Natural killer cell treated with Interleukin-12 subunit alpha and Interleukin-12 subunit beta and Interleukin-15 and Interleukin-18, amount 100 ng/mL, for 72 hours (primary cell): ENCODE data around the gene DKKL1. TPM values are rescaled to one million over a fixed set of nuclear protein-coding genes. Genes with fewer than 3 reads are reported as not detected.
"Not testable (repeated sequence)": the region's sequence is repeated elsewhere in the genome, so short reads cannot be mapped to it uniquely, and the experiment has no call there.

ENCODE experiments used
- ATAC-seq, 2 donors: fragments of 150-1000 bp; cut with Tn5 transposase in 1 of 2; sonication (Bioruptor Pico), chemical (Tn5 transposase) in 1 of 2; 2 replicates each; pipeline ENCODE4 v1.10.0; 2021
- DNase-seq: peaks from one replicate; pipeline ENCODE4 v3.0.0; 2022; ENCODE audit warnings: low spot score
- H3K27ac Mint-ChIP-seq, 2 donors: 1 replicate in 1 of 2; 2 replicates in 1 of 2; pipeline ENCODE4 v1.8.0; 2022; ENCODE audit warnings: mixed read lengths in 2 of 2, mild to moderate bottlenecking in 1 of 2, moderate library complexity in 1 of 2
- H3K27me3 Mint-ChIP-seq, 2 donors: 1 replicate in 1 of 2; 2 replicates in 1 of 2; pipeline ENCODE4 v1.8.0; 2022; ENCODE audit warnings: mixed read lengths in 2 of 2
- H3K36me3 Mint-ChIP-seq: one replicate; pipeline ENCODE4 v1.8.0; 2022; ENCODE audit warnings: mixed read lengths
- H3K4me1 Mint-ChIP-seq, 2 donors: 1 replicate in 1 of 2; 2 replicates in 1 of 2; pipeline ENCODE4 v1.8.0; 2022; ENCODE audit warnings: low read depth in 2 of 2, mixed read lengths in 2 of 2, mild to moderate bottlenecking in 1 of 2
- H3K4me3 Mint-ChIP-seq: one replicate; pipeline ENCODE4 v1.8.0; 2022; ENCODE audit warnings: mixed read lengths
- H3K9me3 Mint-ChIP-seq: 2 replicates; pipeline ENCODE4 v1.8.0; 2022; ENCODE audit warnings: mixed read lengths
- total RNA-seq, 2 donors: library from RNA; stranded (reverse); gene quantifications; one replicate each; pipeline ENCODE4 v1.2.3, GENCODE V29; 2022

DKKL1 gene
- total RNA-seq, 2 donors from 2014 or later, result not detected

DNA sequence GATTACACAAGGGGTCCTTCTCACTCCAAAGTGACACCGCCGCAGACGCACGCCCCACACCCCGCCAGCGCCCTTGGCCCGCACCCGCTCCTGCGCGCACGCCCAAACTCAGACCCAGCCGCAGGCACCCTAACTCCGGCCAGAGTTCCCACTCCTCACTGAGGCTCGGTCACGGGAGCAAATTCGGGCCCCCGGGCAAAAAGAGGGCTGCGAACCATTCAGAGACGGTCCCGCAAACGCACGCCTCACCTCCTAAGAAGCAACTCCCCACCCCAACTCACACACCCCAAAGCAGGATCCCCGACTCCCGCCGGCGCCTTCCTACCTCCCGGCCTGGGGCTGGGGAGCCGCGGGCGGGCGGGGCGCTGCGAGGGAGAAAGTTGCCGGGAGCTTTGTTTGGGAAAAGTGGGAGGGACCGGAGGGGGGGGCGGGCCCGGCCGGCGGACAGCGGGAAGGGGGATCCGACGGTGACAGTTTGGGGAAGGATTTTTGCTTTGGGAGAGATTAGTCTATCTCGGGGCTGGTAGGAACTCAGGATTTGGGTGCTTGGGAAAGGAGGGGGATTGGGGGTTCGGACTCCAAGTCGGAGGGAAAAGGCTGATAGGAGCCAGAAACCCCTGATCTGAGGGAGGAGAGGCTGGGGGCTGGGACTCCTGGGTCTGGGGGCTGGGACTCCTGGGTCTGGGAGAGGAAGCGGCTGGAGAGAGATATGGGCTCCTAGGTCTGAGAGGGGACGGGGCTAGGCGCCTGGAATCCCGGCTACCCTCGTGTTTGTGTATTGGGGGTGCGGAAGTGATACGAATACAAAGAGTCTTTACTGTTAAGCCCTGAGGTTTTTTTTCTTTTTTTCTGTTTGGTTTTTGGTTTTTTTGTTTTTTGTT is 1.4 kb upstream of the DKKL1 start, which contains the start of gene TEAD2:
Gene TEAD2, minus strand, starts transcription at position 369 of the 881 bp plus-strand sequence. CDS start 2,341 bp downstream, outside the sequence.
- Mint-ChIP-seq H3K27ac (no peak within 1 kb of the TSS), H3K4me3 (peak within 1 kb of the TSS; percentile 42), H3K36me3 (no peaks in the 10 kb centered on the region), H3K9me3 (no peaks in the 10 kb centered on the region), H3K27me3 (peaks cover 0 to 21% of the 10 kb centered on the region in 2 donors), H3K4me1 (peaks cover 11 to 20% of the 10 kb centered on the region in 2 donors)
- no peak for DNase-seq
- no peak for ATAC-seq

- no peaks in the 10 kb centered on the region for H3K9me3 Mint-ChIP-seq
- DNase-seq, result no peak
- no peaks in the 10 kb centered on the region for H3K36me3 Mint-ChIP-seq
- no peak overlapping the region for H3K27ac Mint-ChIP-seq
- peaks cover 0 to 21% of the 10 kb centered on the region in 2 donors for H3K27me3 Mint-ChIP-seq
- no peak overlapping the region for H3K4me3 Mint-ChIP-seq
- H3K4me1 Mint-ChIP-seq, result peaks cover 11 to 20% of the 10 kb centered on the region in 2 donors
- no peak for ATAC-seq
Observed at GRCh38 chr19:49362929-49363267, 779 bp upstream of the DKKL1 start.

DNA sequence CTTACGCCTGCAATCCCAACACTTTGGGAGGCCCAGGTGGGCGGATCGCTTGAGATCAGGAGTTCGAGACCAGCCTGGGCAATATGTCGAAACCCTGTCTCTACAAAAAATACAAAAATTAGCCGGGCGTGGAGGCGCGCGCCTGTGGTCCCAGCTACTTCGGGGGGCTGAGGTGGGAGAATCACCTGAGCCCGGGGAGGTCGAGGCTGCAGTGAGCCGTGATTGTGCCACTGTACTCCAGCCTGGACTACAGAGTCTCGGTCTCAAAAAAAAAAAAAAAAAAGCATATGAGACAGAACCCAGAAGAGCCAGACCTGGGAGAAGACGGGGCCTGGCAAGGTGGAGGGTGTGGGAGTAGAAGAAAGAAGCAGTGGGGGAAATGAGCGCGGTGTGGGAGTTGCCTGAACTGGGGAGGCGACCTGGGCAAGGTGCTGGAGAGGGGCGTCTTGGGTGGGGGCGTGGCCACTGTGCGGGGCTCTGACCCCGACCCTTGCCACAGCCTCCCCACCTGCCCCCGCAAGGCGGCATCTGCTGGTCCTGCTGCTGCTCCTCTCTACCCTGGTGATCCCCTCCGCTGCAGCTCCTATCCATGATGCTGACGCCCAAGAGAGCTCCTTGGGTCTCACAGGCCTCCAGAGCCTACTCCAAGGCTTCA is 533 bp downstream of the DKKL1 start:
- H3K4me3 Mint-ChIP-seq, result no peak overlapping the region
- no peak for ATAC-seq

DNA sequence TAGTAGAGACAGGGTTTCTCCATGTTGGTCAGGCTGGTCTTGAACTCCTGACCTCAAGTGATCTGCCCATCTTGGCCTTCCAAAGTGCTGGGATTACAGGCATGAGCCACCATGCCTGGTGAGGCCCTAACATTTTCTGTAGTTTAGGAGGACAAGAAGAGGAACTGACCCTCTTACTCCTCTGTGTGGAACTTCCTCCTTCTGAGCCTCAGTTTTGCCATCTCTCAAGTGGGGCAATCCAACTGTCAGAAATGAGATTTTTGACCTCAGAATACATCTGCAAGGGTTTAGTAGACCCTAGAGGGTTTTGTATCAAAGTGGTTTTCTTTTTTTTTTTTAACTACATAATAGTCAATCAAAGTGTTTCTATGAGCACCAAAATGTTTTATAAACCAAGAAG is 2.4 kb downstream of the DKKL1 start:
- H3K4me3 Mint-ChIP-seq, result no peak overlapping the region
- H3K27ac Mint-ChIP-seq, result no peak overlapping the region
- H3K27me3 Mint-ChIP-seq, result peaks cover 0 to 14% of the 10 kb centered on the region in 2 donors
- peaks cover under 1 to 11% of the 10 kb centered on the region in 2 donors for H3K4me1 Mint-ChIP-seq
- H3K9me3 Mint-ChIP-seq, result no peaks in the 10 kb centered on the region
- no peak for DNase-seq
- peaks cover 5% of the 10 kb centered on the region for H3K36me3 Mint-ChIP-seq
- ATAC-seq, result no peak

More for the DNA sequence above, 533 bp downstream of the DKKL1 start:
- Mint-ChIP-seq H3K9me3 (no peaks in the 10 kb centered on the region), H3K4me1 (peaks cover 11 to 20% of the 10 kb centered on the region in 2 donors), H3K36me3 (peaks cover 5% of the 10 kb centered on the region), H3K27ac (no peak overlapping the region), H3K27me3 (peaks cover 0 to 21% of the 10 kb centered on the region in 2 donors)
- no peak for DNase-seq

- Mint-ChIP-seq H3K27me3 (peaks cover 0 to 6% of the 10 kb centered on the region in 2 donors), H3K9me3 (no peaks in the 10 kb centered on the region), H3K4me3 (no peak overlapping the region)
Observed at GRCh38 chr19:49368711-49369358, 5.2 kb downstream of the DKKL1 start.

GRCh38 chr19:49371184-49371583 is 7.5 kb downstream of the DKKL1 start:
- DNase-seq (no peak), ATAC-seq (no peak)
- no peak overlapping the region for H3K27ac Mint-ChIP-seq
- H3K9me3 Mint-ChIP-seq, result no peaks in the 10 kb centered on the region
- peaks cover 2 to 7% of the 10 kb centered on the region in 2 donors for H3K27me3 Mint-ChIP-seq
- H3K4me3 Mint-ChIP-seq, result no peak overlapping the region
- peaks cover 5% of the 10 kb centered on the region for H3K36me3 Mint-ChIP-seq
- no peaks in the 10 kb centered on the region for H3K4me1 Mint-ChIP-seq

More at GRCh38 chr19:49368711-49369358, 5.2 kb downstream of the DKKL1 start:
- Mint-ChIP-seq H3K27ac (no peak overlapping the region), H3K4me1 (peaks cover 0 to 3% of the 10 kb centered on the region in 2 donors), H3K36me3 (peaks cover 5% of the 10 kb centered on the region)
- ATAC-seq, result no peak
- no peak for DNase-seq

- not testable (repeated sequence) for H3K27ac Mint-ChIP-seq, H3K27me3 Mint-ChIP-seq, DNase-seq, ATAC-seq, H3K9me3 Mint-ChIP-seq, H3K36me3 Mint-ChIP-seq, H3K4me3 Mint-ChIP-seq, H3K4me1 Mint-ChIP-seq
Observed at GRCh38 chr19:49373174-49373573, 9.5 kb downstream of the DKKL1 start.

GRCh38 chr19:49374665-49375434 is 11.2 kb downstream of the DKKL1 start:
- Mint-ChIP-seq H3K27ac (peak overlapping the region in 1 of 2 donors; percentile 59), H3K4me3 (no peak overlapping the region), H3K4me1 (no peaks in the 10 kb centered on the region), H3K36me3 (no peaks in the 10 kb centered on the region), H3K9me3 (no peaks in the 10 kb centered on the region), H3K27me3 (peaks cover 5 to 8% of the 10 kb centered on the region in 2 donors)
- no peak for DNase-seq
- ATAC-seq, result no peak

- H3K36me3 Mint-ChIP-seq, result peaks cover 6% of the 10 kb centered on the region
- no peaks in the 10 kb centered on the region for H3K4me1 Mint-ChIP-seq
- no peak overlapping the region for H3K4me3 Mint-ChIP-seq
- H3K27ac Mint-ChIP-seq, result no peak overlapping the region
- ATAC-seq, result no peak
- peaks cover 11 to 13% of the 10 kb centered on the region in 2 donors for H3K27me3 Mint-ChIP-seq
- DNase-seq, result no peak
- peaks cover 2% of the 10 kb centered on the region for H3K9me3 Mint-ChIP-seq
Observed at GRCh38 chr19:49378512-49378911, 14.8 kb downstream of the DKKL1 start.

DNA sequence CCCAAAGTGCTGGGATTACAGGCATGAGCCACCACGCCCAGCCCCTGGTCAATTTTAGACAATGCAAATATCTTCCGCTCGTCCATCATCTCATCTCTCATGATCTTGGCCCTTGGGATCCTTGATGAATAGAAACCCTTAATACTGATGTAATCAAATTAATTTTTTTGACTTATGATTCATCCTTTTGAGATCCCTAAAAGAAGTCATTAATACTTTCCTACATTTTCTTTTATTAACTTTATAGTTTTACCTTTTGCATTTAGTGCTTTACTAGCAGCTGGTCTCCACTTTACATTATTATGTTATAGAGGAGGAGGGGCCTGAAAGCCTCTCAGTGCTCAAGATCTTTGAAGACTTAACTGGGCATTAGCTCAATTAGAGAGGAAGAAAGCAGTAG is 16.7 kb downstream of the DKKL1 start:
- Mint-ChIP-seq H3K9me3 (peaks cover 2% of the 10 kb centered on the region), H3K4me1 (no peaks in the 10 kb centered on the region), H3K27me3 (peaks cover 11 to 13% of the 10 kb centered on the region in 2 donors), H3K36me3 (peaks cover 6% of the 10 kb centered on the region), H3K4me3 (no peak overlapping the region), H3K27ac (no peak overlapping the region)
- no peak for ATAC-seq
- no peak for DNase-seq

GRCh38 chr19:49382639-49383038 is 19.0 kb downstream of the DKKL1 start:
- Mint-ChIP-seq H3K27ac (no peak overlapping the region), H3K4me1 (peaks cover 3 to 6% of the 10 kb centered on the region in 2 donors), H3K36me3 (peaks cover 6% of the 10 kb centered on the region), H3K4me3 (no peak overlapping the region), H3K27me3 (peaks cover 5 to 6% of the 10 kb centered on the region in 2 donors), H3K9me3 (peaks cover 2% of the 10 kb centered on the region)
- DNase-seq (no peak), ATAC-seq (no peak)

GRCh38 chr19:49383599-49383998 is 19.9 kb downstream of the DKKL1 start:
- peaks cover 2% of the 10 kb centered on the region for H3K9me3 Mint-ChIP-seq
- H3K4me1 Mint-ChIP-seq, result peaks cover 8 to 15% of the 10 kb centered on the region in 2 donors
- DNase-seq (no peak), ATAC-seq (no peak)
- H3K4me3 Mint-ChIP-seq, result no peak overlapping the region
- H3K27ac Mint-ChIP-seq, result no peak overlapping the region
- peaks cover 6% of the 10 kb centered on the region for H3K36me3 Mint-ChIP-seq
- H3K27me3 Mint-ChIP-seq, result peaks cover 5 to 6% of the 10 kb centered on the region in 2 donors

DNA sequence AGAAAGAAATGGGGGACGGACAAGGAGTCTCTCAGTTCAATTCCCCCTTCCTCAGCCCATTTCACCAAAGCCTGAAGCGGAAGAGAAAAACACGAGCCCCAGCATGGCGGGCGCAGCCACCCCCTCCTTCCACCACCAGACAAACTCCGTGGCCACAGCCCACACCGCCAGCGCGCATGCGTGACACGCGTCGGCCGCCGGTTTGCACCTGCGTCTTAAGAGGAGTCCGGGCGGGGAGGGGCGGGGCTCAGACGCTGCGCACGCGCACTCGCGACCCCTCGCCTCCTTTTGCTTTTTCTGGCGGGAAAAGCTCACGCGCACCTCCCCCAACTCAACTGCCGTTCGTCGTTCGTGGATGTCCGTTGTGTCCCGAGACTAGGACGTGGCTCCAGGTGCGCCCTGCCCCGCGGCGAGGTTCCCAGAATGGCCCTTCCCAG is 24.3 kb downstream of the DKKL1 start, which contains the start of gene KASH5:
Gene KASH5, plus strand, starts transcription at position 314 of the 437 bp plus-strand sequence. CDS start 2,635 bp downstream, outside the sequence.
- ATAC-seq, result peak; percentile 83 to 86

More for the DNA sequence above, 24.3 kb downstream of the DKKL1 start, which contains the start of gene KASH5:
- peaks cover 3 to 7% of the 10 kb centered on the region in 2 donors for H3K27me3 Mint-ChIP-seq
- no peaks in the 10 kb centered on the region for H3K36me3 Mint-ChIP-seq
- peak within 1 kb of the TSS; percentile 65 to 78 for H3K27ac Mint-ChIP-seq
- peak; percentile 85 for DNase-seq
- peak within 1 kb of the TSS; percentile 67 for H3K4me3 Mint-ChIP-seq
- no peaks in the 10 kb centered on the region for H3K9me3 Mint-ChIP-seq
- peaks cover 13 to 33% of the 10 kb centered on the region in 2 donors for H3K4me1 Mint-ChIP-seq
